Mesendoderm (in vitro differentiated cells): ENCODE measurements around the gene CHSY3. TPM values are rescaled to one million over a fixed set of nuclear protein-coding genes. Genes with fewer than 3 reads are reported as not detected.

Experiments
- small RNA-seq: library from polyadenylated mRNA; stranded (forward); fragments of <200 nt; extraction: miRNeasy Mini kit (QIAGEN cat#:217004); gene quantifications from one replicate; pipeline ENCODE3, GENCODE V24; 2013; ENCODE audit not compliant: insufficient read depth

Gene CHSY3

Small RNA genes lying within 50 kb of the gene (small RNA-seq; reads per million reads assigned to genes)
- gene RNA5SP191 (0.72 reads per million), gene RNU6ATAC10P (not detected)
